ENCODE data around the gene BICDL2. TPM values are rescaled to one million over a fixed set of nuclear protein-coding genes. Genes with fewer than 3 reads are reported as not detected.
"Not testable (repeated sequence)": the region's sequence is repeated elsewhere in the genome, so short reads cannot be mapped to it uniquely, and the experiment has no call there.

BICDL2 gene
- total RNA-seq, 1 donor from 2014 or later, result 24.5 TPM

GRCh38 chr16:3080024-3080423 is 43.3 kb upstream of the BICDL2 start:
- Histone ChIP-seq H3K4me3 (ENCODE audit: low read depth, low read length) (no peak overlapping the region), H3K27me3 (ENCODE audit: control insufficient read depth, insufficient read depth, low read length) (peaks cover 4% of the 10 kb centered on the region), H3K36me3 (ENCODE audit: control insufficient read depth, insufficient read depth, low read length) (no peaks in the 10 kb centered on the region)
- TF ChIP-seq CTCF (IDR thresholded peaks at IDR 0.05; ENCODE audit: insufficient read depth, low read length, severe bottlenecking), result no peak
- no peak for FAIRE-seq
- DNase-seq (ENCODE audit: low read depth), result no peak

- no peak for TF ChIP-seq CTCF (IDR thresholded peaks at IDR 0.05; ENCODE audit: insufficient read depth, low read length, severe bottlenecking)
- FAIRE-seq (no peak), DNase-seq (ENCODE audit: low read depth) (no peak)
- Histone ChIP-seq H3K4me3 (ENCODE audit: low read depth, low read length) (no peak overlapping the region), H3K27me3 (ENCODE audit: control insufficient read depth, insufficient read depth, low read length) (peaks cover 4% of the 10 kb centered on the region), H3K36me3 (ENCODE audit: control insufficient read depth, insufficient read depth, low read length) (no peaks in the 10 kb centered on the region)
Observed at GRCh38 chr16:3076577-3076976, 39.8 kb upstream of the BICDL2 start.

- not testable (repeated sequence) for H3K36me3 ChIP-seq (ENCODE audit: control insufficient read depth, insufficient read depth, low read length); FAIRE-seq; H3K4me3 ChIP-seq (ENCODE audit: low read depth, low read length); DNase-seq (ENCODE audit: low read depth); H3K27me3 ChIP-seq (ENCODE audit: control insufficient read depth, insufficient read depth, low read length)
Observed at GRCh38 chr16:3075946-3076345, 39.2 kb upstream of the BICDL2 start.

GRCh38 chr16:3075523-3075915 is 38.8 kb upstream of the BICDL2 start:
- no peak for TF ChIP-seq CTCF (IDR thresholded peaks at IDR 0.05; ENCODE audit: insufficient read depth, low read length, severe bottlenecking)
- H3K4me3 ChIP-seq (ENCODE audit: low read depth, low read length), result no peak overlapping the region
- no peaks in the 10 kb centered on the region for H3K36me3 ChIP-seq (ENCODE audit: control insufficient read depth, insufficient read depth, low read length)
- FAIRE-seq (no peak), DNase-seq (ENCODE audit: low read depth) (no peak)
- peaks cover under 1% of the 10 kb centered on the region for H3K27me3 ChIP-seq (ENCODE audit: control insufficient read depth, insufficient read depth, low read length)

- TF ChIP-seq CTCF (IDR thresholded peaks at IDR 0.05; ENCODE audit: insufficient read depth, low read length, severe bottlenecking), result no peak
- H3K27me3 ChIP-seq (ENCODE audit: control insufficient read depth, insufficient read depth, low read length), result no peaks in the 10 kb centered on the region
- H3K4me3 ChIP-seq (ENCODE audit: low read depth, low read length), result no peak overlapping the region
- FAIRE-seq (no peak), DNase-seq (ENCODE audit: low read depth) (no peak)
- H3K36me3 ChIP-seq (ENCODE audit: control insufficient read depth, insufficient read depth, low read length), result no peaks in the 10 kb centered on the region
Observed at GRCh38 chr16:3074860-3075522, 38.2 kb upstream of the BICDL2 start.

GRCh38 chr16:3073448-3073847 is 36.7 kb upstream of the BICDL2 start:
- FAIRE-seq (no peak), DNase-seq (ENCODE audit: low read depth) (no peak)
- Histone ChIP-seq H3K36me3 (ENCODE audit: control insufficient read depth, insufficient read depth, low read length) (no peaks in the 10 kb centered on the region), H3K27me3 (ENCODE audit: control insufficient read depth, insufficient read depth, low read length) (no peaks in the 10 kb centered on the region), H3K4me3 (ENCODE audit: low read depth, low read length) (no peak overlapping the region)
- TF ChIP-seq CTCF (IDR thresholded peaks at IDR 0.05; ENCODE audit: insufficient read depth, low read length, severe bottlenecking), result no peak

- peak; percentile 43 for FAIRE-seq
- not testable (repeated sequence) for H3K4me3 ChIP-seq (ENCODE audit: low read depth, low read length); DNase-seq (ENCODE audit: low read depth); H3K36me3 ChIP-seq (ENCODE audit: control insufficient read depth, insufficient read depth, low read length); H3K27me3 ChIP-seq (ENCODE audit: control insufficient read depth, insufficient read depth, low read length)
Observed at GRCh38 chr16:3072576-3073263, 36.0 kb upstream of the BICDL2 start.

- H3K27me3 ChIP-seq (ENCODE audit: control insufficient read depth, insufficient read depth, low read length); H3K36me3 ChIP-seq (ENCODE audit: control insufficient read depth, insufficient read depth, low read length); H3K4me3 ChIP-seq (ENCODE audit: low read depth, low read length); DNase-seq (ENCODE audit: low read depth): not testable (repeated sequence)
- peak; percentile 77 for FAIRE-seq
Observed at GRCh38 chr16:3072148-3072547, 35.4 kb upstream of the BICDL2 start.

Data from bronchial epithelial cell (primary cell).